GM23248 (cell line): ENCODE measurements around the gene CTTNBP2. TPM values are rescaled to one million over a fixed set of nuclear protein-coding genes. Genes with fewer than 3 reads are reported as not detected.

Experiments
- DNase-seq: peaks from one replicate; pipeline ENCODE4 v3.0.0-alpha.2; 2015
- H2AFZ ChIP-seq: fragments of 200-600 bp; sonication (generic); 2 replicates; pipeline ENCODE4 v1.6.1; 2016; ENCODE audit warnings: antibody characterized with exemption
- H3F3A ChIP-seq: fragments of 200-600 bp; sonication (generic); 2 replicates; pipeline ENCODE4 v1.6.1; 2016; ENCODE audit warnings: mild to moderate bottlenecking, antibody characterized with exemption, mixed run types; ENCODE audit not compliant: insufficient read depth
- H3K27ac ChIP-seq: fragments of 200-600 bp; sonication (generic); 2 replicates; pipeline ENCODE4 v1.5.1; 2016; ENCODE audit warnings: mild to moderate bottlenecking
- H3K27me3 ChIP-seq: fragments of 200-600 bp; sonication (generic); replicated peaks from 2 replicates; pipeline ENCODE4 v1.6.1; 2016; ENCODE audit warnings: mild to moderate bottlenecking; ENCODE audit not compliant: insufficient read depth
- H3K36me3 ChIP-seq: fragments of 200-600 bp; sonication (generic); 2 replicates; pipeline ENCODE4 v1.6.1; 2016; ENCODE audit warnings: low read depth, mild to moderate bottlenecking
- H3K4me1 ChIP-seq: fragments of 200-600 bp; sonication (generic); 2 replicates; pipeline ENCODE4 v1.6.1; 2016; ENCODE audit warnings: mild to moderate bottlenecking; ENCODE audit not compliant: insufficient read depth
- H3K4me2 ChIP-seq: fragments of 200-600 bp; sonication (generic); one replicate; pipeline ENCODE4 v1.6.1; 2016; ENCODE audit warnings: mild to moderate bottlenecking; ENCODE audit not compliant: unreplicated experiment
- H3K4me3 ChIP-seq: fragments of 200-600 bp; sonication (generic); 2 replicates; pipeline ENCODE4 v1.5.1; 2016; ENCODE audit warnings: mild to moderate bottlenecking
- H3K79me2 ChIP-seq: fragments of 200-600 bp; sonication (generic); 2 replicates; pipeline ENCODE4 v1.6.1; 2016; ENCODE audit warnings: mild to moderate bottlenecking; ENCODE audit not compliant: insufficient read depth
- H3K9ac ChIP-seq: fragments of 200-600 bp; sonication (generic); 2 replicates; pipeline ENCODE4 v1.6.1; 2016; ENCODE audit warnings: mild to moderate bottlenecking
- H3K9me2 ChIP-seq: fragments of 200-600 bp; sonication (generic); 2 replicates; pipeline ENCODE4 v1.6.1; 2016; ENCODE audit warnings: mixed run types, mild to moderate bottlenecking, moderate library complexity; ENCODE audit not compliant: insufficient read depth
- H3K9me3 ChIP-seq: fragments of 200-600 bp; sonication (generic); one replicate; pipeline ENCODE4 v1.6.1; 2017; ENCODE audit warnings: low read depth
- H4K20me1 ChIP-seq: fragments of 200-600 bp; sonication (generic); 2 replicates; pipeline ENCODE4 v1.6.0; 2016; ENCODE audit not compliant: insufficient read depth
- EZH2 ChIP-seq: fragments of 200-600 bp; sonication (generic); IDR thresholded peaks from 2 replicates; pipeline ENCODE4 v1.6.1; 2018; ENCODE audit warnings: antibody characterized with exemption, mild to moderate bottlenecking; ENCODE audit not compliant: insufficient read depth, poor library complexity, severe bottlenecking
- EZH2phosphoT487 ChIP-seq: fragments of 200-600 bp; sonication (generic); IDR thresholded peaks from 2 replicates; pipeline ENCODE4 v1.6.1; 2018; ENCODE audit warnings: antibody characterized with exemption, moderate library complexity, mild to moderate bottlenecking, low read depth; ENCODE audit not compliant: insufficient read depth
- WGBS, 2 experiments: methylation state at CpG; one replicate each; pipeline ENCODE4 v1.1.6; 2015 to 2017; ENCODE audit warnings: low lambda C conversion rate in 2 of 2, low coverage in 1 of 2; ENCODE audit errors: missing lambda C conversion rate in 2 of 2; 5-methylcytosine and 5-hydroxymethylcytosine counted together
- in situ Hi-C: fragments of 300-500 bp; cut with MboI; formaldehyde crosslinking; loops from 2 replicates; pipeline ENCODE4 v1.15.0; 2020
- polyA plus RNA-seq: library from polyadenylated mRNA; unstranded; fragments of >200 nt; fragmentation: Nextera tagmentation; extraction: Ambion mirVana; gene quantifications from 2 replicates; pipeline ENCODE4 v1.2.1, GENCODE V29; 2016
- total RNA-seq: library from RNA; depleted of rRNA; stranded (reverse); fragments of >200 nt; shearing (Covaris generic); gene quantifications from 2 replicates; pipeline ENCODE4 v1.2.3, GENCODE V29; 2014

CTTNBP2 gene
- total and polyA plus RNA-seq, 2 experiments from 2014 or later, result not detected

DNA sequence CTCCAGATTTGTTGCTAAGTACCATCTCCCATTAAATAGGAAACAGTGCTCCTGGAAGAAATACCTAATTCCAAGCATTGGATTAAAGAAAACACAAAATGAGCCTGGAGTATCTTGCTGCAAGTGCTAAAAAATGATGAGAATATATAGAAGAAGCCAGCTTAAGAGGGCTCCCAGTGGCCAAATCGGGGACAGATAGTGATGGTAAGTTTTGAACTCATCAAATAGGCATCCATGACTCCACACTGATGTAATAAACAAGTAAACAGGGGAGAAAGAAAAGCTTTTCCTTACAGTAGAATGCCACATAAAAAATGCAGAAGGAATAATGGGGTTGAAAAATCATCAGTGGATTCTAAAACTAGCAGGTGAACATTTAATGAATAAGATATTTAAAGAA is 72.4 kb downstream of the CTTNBP2 start:
- Histone ChIP-seq H3K27ac (no peak overlapping the region), H3K36me3 (no peaks in the 10 kb centered on the region), H2AFZ (no peak overlapping the region), H3K9me3 (no peaks in the 10 kb centered on the region), H3K9me2 (no peaks in the 10 kb centered on the region), H3K4me1 (no peaks in the 10 kb centered on the region), H3K9ac (no peak overlapping the region), H3K27me3 (no peaks in the 10 kb centered on the region), H3F3A (no peaks in the 10 kb centered on the region), H3K4me3 (no peak overlapping the region), H3K79me2 (no peaks in the 10 kb centered on the region), H4K20me1 (no peaks in the 10 kb centered on the region), H3K4me2 (no peak overlapping the region)
- in situ Hi-C loops, result no loop called here
- no peak for TF ChIP-seq EZH2phosphoT487
- no peak for TF ChIP-seq EZH2
- 0% methylated on average over 1 of the region's 1 CpG for WGBS, 2 experiments
- DNase-seq, result no peak

DNA sequence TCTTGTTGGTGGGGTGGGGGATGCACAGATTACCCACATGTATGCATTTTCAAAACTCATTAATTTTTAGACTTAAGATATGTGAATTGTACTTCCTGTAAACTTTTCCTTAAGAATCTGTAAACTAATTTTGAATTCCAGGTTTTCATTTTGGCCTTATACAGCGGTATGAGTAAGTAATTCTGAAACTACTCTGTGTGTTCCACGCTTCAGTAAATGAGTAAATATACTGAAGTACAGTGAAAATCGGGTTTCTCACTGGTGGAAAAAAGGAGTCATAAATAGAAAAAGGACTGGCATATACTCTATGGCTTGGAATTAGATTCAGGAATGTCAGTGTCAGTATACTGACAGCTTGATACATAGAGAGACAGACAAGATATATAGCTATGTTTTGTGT is 72.8 kb downstream of the CTTNBP2 start:
- Histone ChIP-seq H3K27me3 (no peaks in the 10 kb centered on the region), H3K9me2 (no peaks in the 10 kb centered on the region), H3K4me1 (no peaks in the 10 kb centered on the region), H3K79me2 (no peaks in the 10 kb centered on the region), H3K4me3 (no peak overlapping the region), H3K36me3 (no peaks in the 10 kb centered on the region), H3K9me3 (no peaks in the 10 kb centered on the region), H2AFZ (no peak overlapping the region), H3K4me2 (no peak overlapping the region), H3K9ac (no peak overlapping the region), H3F3A (no peaks in the 10 kb centered on the region), H3K27ac (no peak overlapping the region), H4K20me1 (no peaks in the 10 kb centered on the region)
- DNase-seq, result no peak
- WGBS, 2 experiments, result 4 to 7% methylated on average over 3 of the region's 3 CpGs
- in situ Hi-C loops, result no loop called here
- TF ChIP-seq EZH2, result no peak
- no peak for TF ChIP-seq EZH2phosphoT487

DNA sequence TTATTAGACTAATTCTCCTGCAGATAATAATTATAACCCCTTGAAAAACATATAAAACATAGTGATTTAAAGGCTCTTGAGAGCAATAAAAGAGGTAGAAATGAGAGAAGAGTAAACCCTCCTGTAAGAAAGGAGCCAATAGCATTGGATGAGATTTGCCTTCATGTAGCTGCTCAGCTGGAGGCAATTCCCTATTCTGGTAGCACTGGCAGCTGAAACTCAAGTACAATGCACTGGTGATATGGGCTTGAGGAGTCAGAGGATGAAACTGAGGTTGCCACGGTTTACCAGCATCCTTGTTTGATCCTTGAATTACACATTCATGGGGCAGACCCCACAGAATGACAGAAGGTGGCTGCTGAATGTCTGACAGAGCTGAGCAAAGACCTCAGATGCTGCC is 76.4 kb downstream of the CTTNBP2 start:
- H3K27me3 ChIP-seq, result no peaks in the 10 kb centered on the region
- no peak overlapping the region for H3K4me2 ChIP-seq
- no peak for DNase-seq
- no peak overlapping the region for H3K4me3 ChIP-seq
- H4K20me1 ChIP-seq, result no peaks in the 10 kb centered on the region
- H3K27ac ChIP-seq, result no peak overlapping the region
- no peak overlapping the region for H3K9ac ChIP-seq
- H3K36me3 ChIP-seq, result no peaks in the 10 kb centered on the region
- WGBS, 2 experiments, result 0 to 7% methylated on average over 1 of the region's 1 CpG
- no peak overlapping the region for H2AFZ ChIP-seq
- H3F3A ChIP-seq, result no peaks in the 10 kb centered on the region
- no peaks in the 10 kb centered on the region for H3K9me2 ChIP-seq
- no peak for TF ChIP-seq EZH2phosphoT487
- no peak for TF ChIP-seq EZH2
- H3K9me3 ChIP-seq, result no peaks in the 10 kb centered on the region
- no peaks in the 10 kb centered on the region for H3K79me2 ChIP-seq
- H3K4me1 ChIP-seq, result no peaks in the 10 kb centered on the region
- in situ Hi-C loops, result no loop called here

DNA sequence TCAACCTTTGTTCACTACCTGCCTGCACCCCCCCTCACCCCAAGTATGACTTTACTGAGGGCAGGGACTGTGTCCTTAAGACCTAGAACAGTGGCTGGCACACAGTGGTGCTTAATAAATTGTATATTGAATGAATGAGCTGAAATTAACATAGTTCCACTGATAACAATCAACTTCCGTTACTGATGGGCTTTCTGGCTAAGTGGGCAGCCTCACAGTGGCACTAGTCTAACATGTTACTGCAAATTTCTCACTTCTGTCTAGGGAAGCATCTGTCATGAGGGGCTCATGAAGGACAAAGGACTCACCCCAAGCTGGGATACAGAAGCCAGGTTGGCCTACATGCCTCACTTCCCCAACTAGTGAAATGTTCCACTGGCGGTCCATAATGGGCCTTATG is 79.3 kb downstream of the CTTNBP2 start:
- Histone ChIP-seq H3K9me2 (no peaks in the 10 kb centered on the region), H3K27ac (no peak overlapping the region), H3K9me3 (no peaks in the 10 kb centered on the region), H3K4me3 (no peak overlapping the region), H3K36me3 (no peaks in the 10 kb centered on the region), H3K4me2 (no peak overlapping the region), H3K79me2 (no peaks in the 10 kb centered on the region), H4K20me1 (no peaks in the 10 kb centered on the region), H3K9ac (no peak overlapping the region), H3K27me3 (no peaks in the 10 kb centered on the region), H3F3A (no peaks in the 10 kb centered on the region), H2AFZ (no peak overlapping the region), H3K4me1 (no peaks in the 10 kb centered on the region)
- in situ Hi-C loops, result no loop called here
- DNase-seq, result no peak
- 22 to 37% methylated on average over 2 of the region's 2 CpGs for WGBS, 2 experiments
- TF ChIP-seq EZH2, result no peak
- no peak for TF ChIP-seq EZH2phosphoT487

DNA sequence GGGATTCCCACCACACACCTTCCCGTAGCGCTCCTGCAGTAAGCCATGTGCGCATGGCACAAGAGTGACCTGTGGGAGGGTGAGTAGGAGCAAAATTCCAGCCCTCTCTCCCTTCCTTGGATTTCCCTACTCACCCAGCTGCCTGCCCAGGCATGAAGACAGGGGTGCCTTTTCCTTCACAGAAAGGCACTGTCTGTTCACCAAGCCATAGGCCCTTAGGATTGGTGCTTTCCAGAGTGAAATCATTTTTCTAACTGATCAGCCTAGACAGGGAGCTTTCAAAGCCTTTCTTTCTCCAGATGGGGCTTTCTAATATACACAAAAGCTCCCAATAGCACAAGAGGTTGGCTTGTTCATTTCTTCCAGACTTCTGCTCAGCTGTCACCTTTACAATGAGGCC is 79.7 kb downstream of the CTTNBP2 start:
- in situ Hi-C loops, result no loop called here
- TF ChIP-seq EZH2, result no peak
- TF ChIP-seq EZH2phosphoT487, result no peak
- Histone ChIP-seq H3K36me3 (no peaks in the 10 kb centered on the region), H3K4me1 (no peaks in the 10 kb centered on the region), H3F3A (no peaks in the 10 kb centered on the region), H3K4me2 (no peak overlapping the region), H3K9ac (no peak overlapping the region), H3K79me2 (no peaks in the 10 kb centered on the region), H3K9me3 (no peaks in the 10 kb centered on the region), H3K4me3 (no peak overlapping the region), H3K27me3 (no peaks in the 10 kb centered on the region), H3K9me2 (no peaks in the 10 kb centered on the region), H2AFZ (no peak overlapping the region), H4K20me1 (no peaks in the 10 kb centered on the region), H3K27ac (no peak overlapping the region)
- no peak for DNase-seq
- WGBS, 2 experiments, result 45 to 59% methylated on average over 3 of the region's 3 CpGs
